SK-N-DZ (cell line): ENCODE results near the gene NOTCH3.

Source experiments
- DNase-seq: peaks from one replicate; pipeline ENCODE4 v3.0.0-alpha.2; 2015; ENCODE audit warnings: low spot score

NOTCH3 gene

GRCh38 chr19:15236886-15237285 lies 36.1 kb upstream of the NOTCH3 start:
- DNase-seq = no peak

GRCh38 chr19:15235781-15236180 lies 35.0 kb upstream of the NOTCH3 start:
- no peak for DNase-seq

GRCh38 chr19:15234431-15235130 lies 33.8 kb upstream of the NOTCH3 start:
- DNase-seq = no peak

GRCh38 chr19:15231271-15231670 lies 30.5 kb upstream of the NOTCH3 start:
- no peak for DNase-seq

- no peak for DNase-seq
Observed at GRCh38 chr19:15227261-15227660, 26.5 kb upstream of the NOTCH3 start.

DNA sequence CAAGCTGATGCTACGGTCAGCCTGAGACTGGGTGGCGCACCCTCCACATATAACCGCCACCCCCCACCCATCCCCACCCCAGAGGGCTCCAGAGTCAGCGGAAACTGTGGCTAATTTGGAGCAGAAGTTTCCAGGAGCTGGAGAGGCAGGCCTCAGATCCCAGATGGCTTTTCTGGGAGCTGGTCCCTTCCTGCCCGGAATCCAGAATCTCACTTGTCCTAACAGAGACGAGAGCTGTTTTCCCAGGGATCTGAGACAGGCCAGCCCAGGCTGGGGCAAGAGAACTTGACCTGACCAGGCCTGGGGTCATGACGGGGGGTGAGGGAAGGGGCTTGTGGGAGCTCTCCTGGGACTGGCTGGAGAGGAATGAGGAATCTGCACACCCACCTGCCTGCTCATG lies 25.0 kb upstream of the NOTCH3 start:
- no peak for DNase-seq

DNA sequence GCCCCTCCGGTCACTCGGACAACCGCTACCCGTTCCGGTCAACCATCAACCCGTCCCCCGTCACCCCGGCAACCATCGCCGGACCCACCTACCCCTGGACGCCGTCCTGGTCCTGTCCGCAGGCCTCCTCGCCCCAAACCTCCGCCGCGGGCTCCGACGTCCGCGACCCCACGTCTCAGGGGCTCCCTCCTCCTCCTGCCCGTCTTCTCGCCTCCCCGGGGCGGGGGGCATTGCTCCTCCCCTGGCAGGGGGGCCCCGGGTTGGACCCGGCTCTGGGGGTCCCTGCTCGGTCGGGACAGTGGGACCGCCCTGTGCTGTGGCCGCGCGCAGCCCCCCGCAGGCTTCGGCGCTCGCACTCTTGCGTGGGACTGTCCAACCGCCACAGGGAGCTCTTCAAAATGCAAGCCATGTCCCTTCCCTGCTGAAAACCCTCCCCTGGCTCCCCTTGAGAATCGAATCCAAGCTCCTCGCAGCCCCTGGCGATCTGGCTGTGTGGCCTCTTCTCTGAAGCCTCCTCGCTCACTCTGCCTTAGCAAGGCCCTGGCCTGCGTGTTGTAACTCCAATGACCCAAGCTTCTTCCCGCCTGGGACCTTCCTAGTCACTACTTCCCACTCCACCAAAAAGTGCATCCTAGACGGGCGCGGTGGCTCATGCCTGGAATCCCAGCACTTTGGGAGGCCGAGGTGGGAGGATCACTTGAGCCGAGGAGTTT lies 23.0 kb upstream of the NOTCH3 start:
- DNase-seq = no peak

DNA sequence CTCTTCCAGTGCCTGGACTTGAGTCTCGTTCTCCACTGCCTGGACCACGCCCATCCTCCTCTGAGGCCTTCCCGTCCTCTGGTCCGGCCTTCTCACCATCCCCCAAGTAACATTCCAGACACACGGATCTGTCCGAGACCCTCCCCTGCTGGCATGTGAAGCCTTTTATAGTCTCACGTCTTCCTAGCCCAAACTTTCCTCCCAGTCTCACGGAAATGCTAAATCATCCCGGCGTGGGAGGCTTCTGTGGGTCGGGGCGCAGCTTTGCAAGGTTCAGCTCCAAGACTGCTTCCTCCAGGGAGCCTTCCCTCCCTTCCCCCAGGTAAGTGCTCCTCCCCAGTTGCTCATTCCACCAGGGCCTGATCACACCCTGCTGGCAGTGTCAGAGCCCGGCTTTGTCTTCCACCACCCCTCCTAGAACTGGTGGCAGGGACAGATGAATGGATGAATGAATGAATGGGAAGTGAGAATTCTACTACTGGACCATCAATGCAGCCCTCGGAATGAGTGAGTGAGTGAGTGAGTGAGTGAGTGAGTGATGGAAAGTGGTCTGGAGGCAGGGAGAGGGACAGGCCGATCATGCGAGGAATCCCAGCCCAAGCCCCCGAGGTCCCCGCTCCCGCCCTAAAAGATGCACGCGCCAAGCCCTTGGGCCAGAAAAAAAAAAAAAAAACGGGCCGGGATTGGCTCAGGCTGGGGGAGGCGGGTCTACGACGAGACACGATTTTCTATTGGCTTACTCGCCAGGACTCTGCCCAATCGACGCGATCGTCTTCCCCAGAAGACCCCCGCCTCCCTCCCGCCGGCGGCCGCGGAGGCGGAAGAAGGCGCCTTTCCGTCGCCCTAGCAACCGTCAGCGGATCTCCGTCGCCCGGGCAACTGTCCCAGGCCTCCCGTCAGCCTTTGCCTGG lies 22.2 kb upstream of the NOTCH3 start:
- DNase-seq = peak; percentile 95

GRCh38 chr19:15220833-15221232 lies 20.0 kb upstream of the NOTCH3 start:
- no peak for DNase-seq

GRCh38 chr19:15218501-15218900 lies 17.7 kb upstream of the NOTCH3 start:
- peak; percentile 48 for DNase-seq

DNA sequence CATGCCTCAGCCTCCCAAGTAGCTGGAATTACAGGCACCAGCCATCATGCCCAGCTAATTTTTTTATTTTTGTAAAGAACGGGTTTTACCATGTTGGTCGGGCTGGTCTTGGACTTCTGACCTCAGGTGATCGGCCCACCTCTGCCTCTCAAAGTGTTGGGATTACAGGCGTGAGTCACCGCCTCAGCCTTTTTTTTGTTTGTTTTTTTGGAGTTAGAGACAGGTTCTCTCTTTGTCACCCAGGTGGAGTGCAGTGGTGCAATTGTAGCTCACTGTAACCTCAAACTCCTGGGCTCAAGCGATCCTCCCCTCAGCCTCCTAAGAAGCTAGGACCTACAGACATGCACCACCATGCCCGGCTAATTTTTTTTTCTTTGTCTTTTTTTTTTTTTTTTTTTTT lies 15.6 kb upstream of the NOTCH3 start:
- DNase-seq = no peak

DNA sequence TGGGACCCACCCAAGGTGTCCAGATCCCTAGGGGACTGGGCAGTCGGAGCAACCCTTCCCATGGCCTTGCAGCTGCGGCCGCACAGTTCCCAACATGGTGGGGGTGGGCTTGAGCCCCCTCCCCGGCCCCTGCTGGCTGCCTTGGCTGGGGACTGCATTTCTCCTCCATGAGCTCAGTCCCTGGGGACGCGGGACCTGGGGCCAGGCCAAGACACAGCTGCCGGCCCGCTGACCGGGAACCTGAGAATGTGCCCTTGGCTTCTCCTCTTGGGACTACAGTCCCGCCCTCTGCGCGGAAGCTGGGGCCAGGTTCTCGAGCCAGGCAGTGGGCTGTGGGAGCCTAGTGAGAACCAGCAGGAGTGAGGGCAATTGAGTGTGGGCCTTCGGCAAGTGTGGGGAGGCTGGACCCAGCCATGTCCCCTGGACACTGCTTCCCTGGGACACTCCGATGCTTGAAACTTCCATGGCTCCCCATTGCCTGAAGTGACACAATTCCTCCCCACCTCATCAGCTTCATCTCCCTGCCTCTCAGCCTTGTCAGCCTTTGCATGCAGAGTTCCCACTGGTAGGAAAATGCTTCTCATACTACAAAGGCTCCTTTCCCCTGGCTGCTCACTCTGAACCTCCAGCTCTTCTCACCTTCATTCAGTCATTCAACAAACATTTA lies 13.1 kb upstream of the NOTCH3 start:
- DNase-seq = no peak

GRCh38 chr19:15212711-15213110 lies 11.9 kb upstream of the NOTCH3 start:
- no peak for DNase-seq

- DNase-seq = no peak
Observed at GRCh38 chr19:15210323-15210781, 9.6 kb upstream of the NOTCH3 start.

DNA sequence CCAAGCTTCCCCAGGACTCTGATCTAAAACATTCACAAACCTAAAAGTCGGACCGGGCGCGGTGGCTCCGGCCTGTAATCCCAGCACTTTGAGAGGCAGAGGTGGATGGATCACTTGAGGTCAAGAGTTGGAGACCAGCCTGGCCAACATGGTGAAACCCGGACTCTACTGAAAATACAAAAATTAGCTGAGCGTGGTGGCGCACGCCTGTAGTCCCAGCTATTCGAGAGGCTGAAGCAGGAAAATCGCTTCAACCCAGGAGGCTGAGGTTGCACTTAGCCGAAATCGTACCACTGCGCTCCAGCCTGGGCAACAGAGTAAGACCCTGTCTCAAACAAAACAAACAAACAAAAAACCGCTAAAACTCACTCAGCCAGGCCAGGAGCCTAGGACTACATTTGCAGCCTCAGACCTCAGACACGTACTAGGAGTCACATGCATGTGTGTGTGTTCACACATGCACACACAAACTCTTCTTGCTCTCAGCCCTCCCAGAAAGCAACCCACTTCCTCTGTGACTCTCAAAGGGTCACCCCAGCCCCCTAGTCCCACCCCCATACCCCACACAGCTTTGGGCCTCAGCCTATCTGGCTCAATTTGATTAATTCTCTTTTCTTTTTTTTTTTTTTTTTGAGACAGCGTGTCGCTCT lies 704 bp upstream of the NOTCH3 start:
- no peak for DNase-seq

DNA sequence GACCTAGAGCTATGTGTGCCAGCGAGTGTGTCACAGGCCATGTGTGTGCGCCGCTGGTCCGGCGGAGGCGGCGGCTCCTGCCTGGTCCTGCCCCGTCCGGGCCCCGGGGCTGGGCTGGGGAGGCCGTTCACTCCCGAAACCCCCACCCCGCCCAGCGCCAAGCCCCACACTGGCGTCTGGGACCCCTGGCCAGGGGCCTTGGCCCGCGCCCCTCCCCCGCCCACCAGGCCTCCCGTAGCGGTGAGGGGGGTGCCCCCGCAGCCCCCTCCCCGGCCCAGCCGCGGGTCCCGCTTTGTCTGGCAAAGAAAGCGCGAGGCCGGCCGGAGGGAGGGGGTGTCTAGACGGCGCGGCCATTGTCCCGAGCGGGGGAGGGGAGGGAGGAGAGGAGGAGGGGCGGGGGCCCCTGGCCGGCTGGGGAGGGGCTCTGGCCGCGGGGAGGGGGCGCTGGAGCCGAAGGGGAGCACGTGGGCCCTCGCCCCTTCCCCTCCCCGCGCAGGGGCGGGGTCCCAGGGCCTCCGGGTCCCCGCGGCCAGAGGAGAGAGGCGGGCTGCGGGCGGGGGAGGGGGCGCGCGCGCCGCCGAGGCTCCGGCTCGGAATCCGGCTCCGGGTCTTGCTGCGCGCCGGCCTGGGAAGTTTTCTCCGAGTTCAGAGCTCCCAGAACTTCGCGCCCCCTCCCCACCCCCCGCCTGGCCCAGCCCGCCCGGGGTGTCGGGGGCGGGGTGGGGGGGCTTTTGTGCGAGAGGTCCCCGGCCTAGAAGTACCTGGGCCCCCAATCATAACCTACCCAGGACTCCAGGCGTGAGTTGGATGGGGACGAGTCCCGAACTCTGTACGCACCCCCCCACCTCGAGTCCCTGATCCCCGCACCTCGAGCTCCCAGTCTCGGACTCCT lies 888 bp downstream of the NOTCH3 start:
- peak; percentile 50 for DNase-seq

DNA sequence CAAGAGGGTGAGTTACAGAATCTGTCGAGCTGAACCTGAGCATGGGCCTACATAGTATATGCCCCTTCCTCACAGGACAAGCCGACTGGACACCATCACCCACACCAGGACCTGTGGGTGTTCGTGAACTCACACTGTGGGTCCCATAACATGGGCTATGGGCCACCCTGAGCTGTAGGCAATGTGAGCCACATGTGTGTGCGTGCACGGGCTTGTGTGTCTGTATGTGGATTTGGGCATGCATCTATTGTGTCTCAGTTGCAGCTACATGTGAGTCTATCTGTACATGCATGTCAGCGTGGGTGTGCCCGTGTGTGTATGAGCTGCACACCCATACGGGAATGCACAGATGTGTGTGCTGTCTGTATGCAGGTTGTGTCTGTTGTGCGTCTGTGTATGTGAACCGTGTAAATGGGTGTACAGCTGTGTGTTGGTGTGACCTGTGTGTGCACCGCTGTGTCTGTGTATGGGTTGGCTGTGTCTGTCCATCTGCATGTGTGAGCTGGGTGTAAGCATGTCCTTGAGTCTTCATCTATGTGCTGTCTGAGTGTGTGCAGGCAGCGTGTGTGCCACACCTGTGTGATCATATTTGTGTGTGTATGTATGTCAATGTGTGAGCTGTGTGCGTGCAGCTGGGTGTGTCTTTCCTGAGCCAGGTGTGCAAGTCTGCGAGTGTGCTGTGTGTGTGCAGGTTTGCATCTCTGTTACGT lies 1.7 kb downstream of the NOTCH3 start:
- DNase-seq = no peak

- DNase-seq = no peak
Observed at GRCh38 chr19:15197942-15198341, 2.9 kb downstream of the NOTCH3 start.

- no peak for DNase-seq
Observed at GRCh38 chr19:15197275-15197941, 3.4 kb downstream of the NOTCH3 start.
